OCI-LY3 (cell line): ENCODE measurements around the gene CACNA1C.
"Not testable (repeated sequence)": the region's sequence is repeated elsewhere in the genome, so short reads cannot be mapped to it uniquely, and the experiment has no call there.

Experiments used
- H2AFZ ChIP-seq: fragments of 200-600, 300-600 bp; shearing (Covaris generic); 2 replicates; pipeline ENCODE4 v1.6.0; 2014; ENCODE audit warnings: antibody characterized with exemption, low read depth, low read length
- H3K27ac ChIP-seq: fragments of 200-600, 300-600 bp; sonication (generic); 2 replicates; pipeline ENCODE4 v1.5.1; 2014; ENCODE audit warnings: mild to moderate bottlenecking, low read length, moderate library complexity, mixed read lengths
- H3K27me3 ChIP-seq: fragments of 200-600, 300-600 bp; sonication (generic); 2 replicates; pipeline ENCODE4 v1.6.1; 2014; ENCODE audit warnings: low read depth, low read length, mixed read lengths
- H3K36me3 ChIP-seq: fragments of 200-600, 300-600 bp; sonication (generic); replicated peaks from 2 replicates; pipeline ENCODE3; 2014; ENCODE audit warnings: low read depth, low read length, mixed read lengths
- H3K4me1 ChIP-seq: fragments of 300-600, 200-600 bp; sonication (generic); 2 replicates; pipeline ENCODE4 v1.6.1; 2014; ENCODE audit warnings: low read length, mixed read lengths
- H3K4me2 ChIP-seq: fragments of 200-600, 300-600 bp; sonication (generic); 2 replicates; pipeline ENCODE4 v1.6.1; 2014; ENCODE audit warnings: low read length, mixed read lengths
- H3K4me3 ChIP-seq: fragments of 300-600, 200-600 bp; sonication (generic); 2 replicates; pipeline ENCODE4 v1.5.1; 2014; ENCODE audit warnings: antibody characterized with exemption, mild to moderate bottlenecking, low read length, moderate library complexity
- H3K79me2 ChIP-seq: fragments of 300-600, 200-600 bp; shearing (Covaris generic); 2 replicates; pipeline ENCODE4 v1.6.1; 2014; ENCODE audit warnings: mild to moderate bottlenecking, low read length, mixed read lengths
- H3K9ac ChIP-seq: fragments of 300-600, 200-600 bp; shearing (Covaris generic); 2 replicates; pipeline ENCODE4 v1.6.0; 2014; ENCODE audit warnings: mild to moderate bottlenecking, low read length, moderate library complexity
- H3K9me3 ChIP-seq: fragments of 200-600, 300-600 bp; shearing (Covaris generic); 2 replicates; pipeline ENCODE4 v1.6.1; 2014; ENCODE audit warnings: low read length, mixed read lengths; ENCODE audit not compliant: insufficient read depth
- H4K20me1 ChIP-seq: fragments of 200-600, 300-600 bp; sonication (generic); 2 replicates; pipeline ENCODE4 v1.6.1; 2016; ENCODE audit warnings: low read length, mixed read lengths; ENCODE audit not compliant: insufficient read depth
- EZH2phosphoT487 ChIP-seq: fragments of 200-600 bp; shearing (Covaris generic); IDR thresholded peaks from 2 replicates; pipeline ENCODE4 v1.6.1; 2018; ENCODE audit warnings: antibody characterized with exemption, mixed run types, low read depth
- TF ChIP-seq, protein P1 (sequence below): fragments of 200-600, 300-600 bp; sonication (generic); IDR thresholded peaks from 2 replicates; pipeline ENCODE4 v1.5.1; 2014; ENCODE audit warnings: antibody characterized with exemption, low read length, low read depth

Gene CACNA1C

DNA sequence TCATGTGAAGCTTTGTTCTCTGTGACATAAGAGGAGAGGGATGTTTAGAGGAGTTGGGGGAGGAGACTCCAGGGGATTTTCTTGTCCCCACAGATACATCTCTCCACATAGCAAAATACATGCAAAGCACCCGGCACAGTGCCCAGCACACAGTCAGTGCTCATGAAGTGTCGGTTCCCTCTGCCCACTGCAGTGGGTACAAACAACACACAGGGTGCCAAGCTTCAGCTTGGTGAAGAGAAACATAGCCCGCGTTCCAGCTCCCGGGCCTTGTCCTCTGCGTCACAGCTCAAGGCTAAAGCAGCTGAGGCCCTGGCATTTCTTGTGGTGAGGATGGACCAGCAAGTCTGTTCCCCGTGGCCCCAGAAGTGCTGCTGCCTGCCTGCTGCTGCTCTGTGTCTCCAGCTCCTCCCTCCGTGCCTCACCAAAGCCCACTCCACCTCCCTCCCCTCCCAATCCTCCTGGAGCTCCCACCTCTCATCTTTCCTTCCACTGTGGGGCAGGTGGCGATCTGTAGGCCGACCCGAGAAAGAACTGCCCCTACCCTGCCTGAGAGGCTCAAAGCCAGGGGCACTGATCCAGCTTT lies 685.0 kb downstream of the CACNA1C start:
- H3K27me3 ChIP-seq, result peaks cover 24% of the 10 kb centered on the region
- H3K79me2 ChIP-seq, result no peaks in the 10 kb centered on the region
- H3K4me3 ChIP-seq, result no peak overlapping the region
- no peak overlapping the region for H3K4me2 ChIP-seq
- no peaks in the 10 kb centered on the region for H4K20me1 ChIP-seq
- H2AFZ ChIP-seq, result no peak overlapping the region
- no peak overlapping the region for H3K27ac ChIP-seq
- H3K9me3 ChIP-seq, result no peaks in the 10 kb centered on the region
- H3K9ac ChIP-seq, result no peak overlapping the region
- H3K36me3 ChIP-seq, result no peaks in the 10 kb centered on the region
- no peaks in the 10 kb centered on the region for H3K4me1 ChIP-seq
- TF ChIP-seq, protein P1, sequence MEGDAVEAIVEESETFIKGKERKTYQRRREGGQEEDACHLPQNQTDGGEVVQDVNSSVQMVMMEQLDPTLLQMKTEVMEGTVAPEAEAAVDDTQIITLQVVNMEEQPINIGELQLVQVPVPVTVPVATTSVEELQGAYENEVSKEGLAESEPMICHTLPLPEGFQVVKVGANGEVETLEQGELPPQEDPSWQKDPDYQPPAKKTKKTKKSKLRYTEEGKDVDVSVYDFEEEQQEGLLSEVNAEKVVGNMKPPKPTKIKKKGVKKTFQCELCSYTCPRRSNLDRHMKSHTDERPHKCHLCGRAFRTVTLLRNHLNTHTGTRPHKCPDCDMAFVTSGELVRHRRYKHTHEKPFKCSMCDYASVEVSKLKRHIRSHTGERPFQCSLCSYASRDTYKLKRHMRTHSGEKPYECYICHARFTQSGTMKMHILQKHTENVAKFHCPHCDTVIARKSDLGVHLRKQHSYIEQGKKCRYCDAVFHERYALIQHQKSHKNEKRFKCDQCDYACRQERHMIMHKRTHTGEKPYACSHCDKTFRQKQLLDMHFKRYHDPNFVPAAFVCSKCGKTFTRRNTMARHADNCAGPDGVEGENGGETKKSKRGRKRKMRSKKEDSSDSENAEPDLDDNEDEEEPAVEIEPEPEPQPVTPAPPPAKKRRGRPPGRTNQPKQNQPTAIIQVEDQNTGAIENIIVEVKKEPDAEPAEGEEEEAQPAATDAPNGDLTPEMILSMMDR, result no peak
- no peak for TF ChIP-seq EZH2phosphoT487

DNA sequence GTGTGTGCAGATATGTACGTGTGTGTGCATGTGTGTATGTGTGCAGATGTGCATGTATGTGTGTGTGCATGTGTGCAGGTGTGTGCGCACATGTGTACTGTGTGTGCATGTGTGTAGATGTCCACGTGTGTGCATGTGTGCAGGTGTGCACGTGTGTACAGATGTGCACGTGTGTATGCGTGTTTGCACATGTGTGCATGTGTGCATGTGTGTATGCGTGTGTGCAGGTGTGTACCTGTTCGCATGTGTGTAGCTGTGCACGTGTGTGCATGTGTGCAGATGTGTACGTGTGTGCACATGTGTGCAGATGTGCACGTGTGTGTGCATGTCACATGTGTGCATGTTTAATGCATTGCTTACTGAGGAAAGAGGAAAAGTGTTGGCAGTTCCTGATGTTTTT lies 686.3 kb downstream of the CACNA1C start:
- Histone ChIP-seq H3K4me1 (no peaks in the 10 kb centered on the region), H3K9ac (no peak overlapping the region), H2AFZ (no peak overlapping the region), H3K36me3 (no peaks in the 10 kb centered on the region), H4K20me1 (no peaks in the 10 kb centered on the region), H3K4me2 (no peak overlapping the region), H3K27ac (no peak overlapping the region), H3K4me3 (no peak overlapping the region), H3K9me3 (no peaks in the 10 kb centered on the region), H3K79me2 (no peaks in the 10 kb centered on the region), H3K27me3 (peaks cover 15% of the 10 kb centered on the region)
- TF ChIP-seq, protein P1, result no peak
- TF ChIP-seq EZH2phosphoT487, result no peak

DNA sequence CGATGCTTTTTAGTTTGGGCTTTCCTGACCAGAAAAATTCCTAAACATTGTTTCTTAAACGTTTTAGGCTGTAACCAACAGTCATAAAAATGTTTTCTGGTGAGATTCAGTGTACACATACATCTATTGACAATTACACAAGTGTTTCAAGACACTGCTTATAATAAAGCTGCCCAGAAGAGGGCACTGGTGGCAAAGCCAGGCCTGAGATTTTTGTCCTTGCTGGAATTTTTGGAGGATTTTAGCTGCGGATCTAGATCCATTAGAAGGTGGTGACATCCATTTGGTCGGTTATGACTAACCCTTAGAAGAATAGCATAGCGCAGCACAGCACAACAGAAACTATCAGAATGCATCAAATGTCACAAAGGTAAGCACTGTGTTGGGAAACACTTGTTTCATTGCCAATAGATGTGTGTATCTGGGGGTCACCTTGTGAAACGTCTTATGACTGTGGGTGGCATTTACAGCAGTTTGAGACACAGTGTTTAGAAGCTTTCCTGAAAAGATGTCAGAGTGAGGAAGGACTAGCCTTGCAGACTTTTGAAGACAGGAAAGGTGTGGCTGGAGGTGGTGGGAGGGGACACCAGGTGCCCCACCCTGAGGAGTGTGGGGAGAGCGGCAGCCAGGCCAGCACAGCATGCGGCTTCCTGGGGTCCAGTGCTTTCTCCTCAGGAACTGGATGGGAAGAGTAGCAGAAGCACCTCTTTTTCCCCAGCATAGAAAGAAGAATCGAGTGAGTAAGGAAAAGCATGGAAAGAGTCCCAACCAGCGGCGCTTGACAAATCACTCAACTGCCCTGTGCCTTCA lies 687.2 kb downstream of the CACNA1C start:
- Histone ChIP-seq H3K79me2 (no peaks in the 10 kb centered on the region), H3K27ac (no peak overlapping the region), H3K36me3 (no peaks in the 10 kb centered on the region), H3K9ac (no peak overlapping the region), H4K20me1 (no peaks in the 10 kb centered on the region), H3K9me3 (no peaks in the 10 kb centered on the region), H3K4me3 (no peak overlapping the region), H3K27me3 (peaks cover 20% of the 10 kb centered on the region), H3K4me1 (no peaks in the 10 kb centered on the region), H3K4me2 (no peak overlapping the region), H2AFZ (no peak overlapping the region)
- TF ChIP-seq, protein P1, result peak; percentile 61
- TF ChIP-seq EZH2phosphoT487, result no peak

DNA sequence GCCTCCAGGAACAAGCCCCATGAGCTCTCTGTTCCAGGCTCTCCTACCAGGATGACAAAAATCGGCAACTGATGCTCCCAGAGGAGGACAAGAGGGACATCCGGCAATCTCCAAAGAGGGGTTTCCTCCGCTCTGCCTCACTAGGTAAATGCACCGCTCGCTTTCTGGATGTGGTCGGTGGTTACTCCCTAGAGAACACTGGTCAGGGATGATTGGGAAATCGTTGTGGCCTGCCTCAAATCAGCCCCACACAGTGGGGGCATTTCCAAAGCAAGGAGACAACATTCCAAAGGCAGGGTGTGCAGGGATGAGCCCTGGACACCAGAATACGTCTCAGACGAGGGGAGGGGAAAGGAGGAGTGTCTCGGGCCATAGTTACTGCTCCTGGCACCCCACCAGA lies 689.2 kb downstream of the CACNA1C start:
- not testable (repeated sequence) for H2AFZ ChIP-seq, H3K9ac ChIP-seq, H3K4me2 ChIP-seq, H3K4me1 ChIP-seq, H4K20me1 ChIP-seq, H3K36me3 ChIP-seq, H3K27ac ChIP-seq, H3K79me2 ChIP-seq, H3K4me3 ChIP-seq, H3K9me3 ChIP-seq
- peaks cover 11% of the 10 kb centered on the region for H3K27me3 ChIP-seq
